HepG2 (cell line): Measurements from ENCODE around the gene TMEM198. TPM values are rescaled to one million over a fixed set of nuclear protein-coding genes. Genes with fewer than 3 reads are reported as not detected.

Source experiments
- BRF2 ChIP-seq: sonication (generic); formaldehyde crosslinking; IDR thresholded peaks from 2 replicates; pipeline ENCODE4 v1.8.1; 2022; ENCODE audit warnings: mild to moderate bottlenecking, missing genetic modification reagents
- CREM ChIP-seq, 2 experiments: sonication (generic) in 1 of 2; formaldehyde crosslinking in 1 of 2; IDR thresholded peaks; 2 replicates each; pipeline versions ENCODE4 v1.4.0 to v1.6.1; 2016 to 2020; ENCODE audit warnings: antibody characterized with exemption in 1 of 2, mild to moderate bottlenecking in 1 of 2, missing genetic modification reagents in 1 of 2
- FUBP1 ChIP-seq: sonication (generic); formaldehyde crosslinking; IDR thresholded peaks from 2 replicates; pipeline ENCODE4 v1.5.1; 2020; ENCODE audit warnings: missing genetic modification reagents, mild to moderate bottlenecking, borderline replicate concordance
- HMG20A ChIP-seq: IDR thresholded peaks from 2 replicates; pipeline ENCODE4 v1.6.1; 2016; ENCODE audit warnings: borderline replicate concordance
- IKZF5 ChIP-seq: IDR thresholded peaks from 2 replicates; pipeline ENCODE4 v1.6.1; 2018; ENCODE audit warnings: missing genetic modification reagents, mild to moderate bottlenecking, missing compliant biosample characterization
- KDM5A ChIP-seq: fragments of 200-600 bp; sonication (generic); IDR thresholded peaks from 2 replicates; pipeline ENCODE4 v1.7.0; 2018; ENCODE audit warnings: antibody characterized with exemption, mild to moderate bottlenecking, low read length, borderline replicate concordance
- MED1 ChIP-seq: sonication (generic); formaldehyde crosslinking; IDR thresholded peaks from 2 replicates; pipeline ENCODE4 v1.4.0; 2020; ENCODE audit warnings: missing genetic modification reagents
- MXD3 ChIP-seq: IDR thresholded peaks from 2 replicates; pipeline ENCODE4 v1.6.1; 2016; ENCODE audit warnings: mild to moderate bottlenecking, missing biosample characterization, missing genetic modification reagents
- PATZ1 ChIP-seq: sonication (generic); formaldehyde crosslinking; IDR thresholded peaks from 2 replicates; pipeline ENCODE4 v1.4.0; 2020; ENCODE audit warnings: missing genetic modification reagents
- RFXANK ChIP-seq: IDR thresholded peaks from 2 replicates; pipeline ENCODE4 v1.6.1; 2016
- SIX1 ChIP-seq: sonication (generic); formaldehyde crosslinking; IDR thresholded peaks from 2 replicates; pipeline ENCODE4 v1.4.0; 2020; ENCODE audit warnings: missing genetic modification reagents, borderline replicate concordance
- SUZ12 ChIP-seq: fragments of 150-350 bp; IDR thresholded peaks from 2 replicates; pipeline ENCODE4 v1.6.1; 2014; ENCODE audit warnings: low read depth, low read length
- TCF7L2 ChIP-seq: IDR thresholded peaks from 2 replicates; pipeline ENCODE4 v1.6.1; 2011; ENCODE audit warnings: mild to moderate bottlenecking, low read depth, low read length, moderate library complexity
- ZBTB21 ChIP-seq: sonication (generic); formaldehyde crosslinking; IDR thresholded peaks from 2 replicates; pipeline ENCODE4 v1.4.0; 2020; ENCODE audit warnings: missing genetic modification reagents
- ZFP36L2 ChIP-seq: sonication (generic); formaldehyde crosslinking; IDR thresholded peaks from 2 replicates; pipeline ENCODE4 v1.4.0; 2020; ENCODE audit warnings: missing genetic modification reagents
- ZFP37 ChIP-seq: sonication (generic); formaldehyde crosslinking; IDR thresholded peaks from 2 replicates; pipeline ENCODE4 v1.4.0; 2020; ENCODE audit warnings: missing genetic modification reagents, borderline replicate concordance
- ZNF260 ChIP-seq: sonication (generic); formaldehyde crosslinking; IDR thresholded peaks from 2 replicates; pipeline ENCODE4 v1.4.0; 2020; ENCODE audit warnings: missing genetic modification reagents, low read depth, mild to moderate bottlenecking, borderline replicate concordance
- ZNF446 ChIP-seq: sonication (generic); formaldehyde crosslinking; IDR thresholded peaks from 2 replicates; pipeline ENCODE4 v1.5.0; 2020; ENCODE audit warnings: mild to moderate bottlenecking, missing genetic modification reagents
- ZNF564 ChIP-seq: sonication (generic); formaldehyde crosslinking; IDR thresholded peaks from 2 replicates; pipeline ENCODE4 v1.8.1; 2023; ENCODE audit warnings: mild to moderate bottlenecking, missing genetic modification reagents
- ZNF709 ChIP-seq: sonication (generic); formaldehyde crosslinking; IDR thresholded peaks from 2 replicates; pipeline ENCODE4 v1.5.0; 2020; ENCODE audit warnings: mild to moderate bottlenecking, missing genetic modification reagents
- polyA plus RNA-seq, 8 experiments: library from polyadenylated mRNA; depleted of rRNA in 3 of 8; stranded (reverse) in 7 of 8; unstranded in 1 of 8; fragments of >200 nt; fragmentation: Illumina TruSeq in 4 of 8; extraction: Trizol in 4 of 8; gene quantifications; 2 replicates each; pipeline versions ENCODE4 v1.2.1 to v1.2.3, GENCODE V29; 2011 to 2016; ENCODE audit warnings: low read depth in 4 of 8, missing spikeins in 1 of 8, mixed read lengths in 1 of 8; ENCODE audit not compliant: insufficient read depth in 1 of 8
- total RNA-seq, 5 experiments: library from RNA; depleted of rRNA; stranded (reverse); fragments of >200 nt; fragmentation: Illumina TruSeq; extraction: Trizol; gene quantifications; 2 replicates each; pipeline ENCODE4 v1.2.3, GENCODE V29; 2016; ENCODE audit warnings: low read depth in 1 of 5

The TMEM198 gene
- total and polyA plus RNA-seq, 2 of the 13 experiments (the other 11 are each of a cell fraction or from before 2014, with no cell fraction given), result 17.3 to 23.5 TPM

- TF ChIP-seq PATZ1 (CRISPR knock-in tag), result peak; percentile 12; the same call in 1 of the 2 replicates
- no peak for TF ChIP-seq HMG20A (CRISPR knock-in tag)
- TF ChIP-seq MXD3 (CRISPR knock-in tag), result no peak
- peak; percentile 20; the same call in 1 of the 2 replicates for TF ChIP-seq ZNF564
- TF ChIP-seq ZNF709 (CRISPR knock-in tag), result 0 out of 2 replicates have a peak, but pooled peaks have one; percentile 66
- TF ChIP-seq ZFP36L2 (CRISPR knock-in tag), result no peak
- 0 out of 2 replicates have a peak, but pooled peaks have one; percentile 32 for TF ChIP-seq MED1 (CRISPR knock-in tag)
- TF ChIP-seq CREM (IDR thresholded peaks at IDR 0.05), result no peak
- no peak for TF ChIP-seq CREM (CRISPR knock-in tag; IDR thresholded peaks at IDR 0.05)
- no peak for TF ChIP-seq IKZF5 (CRISPR knock-in tag)
- no peak for TF ChIP-seq ZBTB21 (CRISPR knock-in tag)
- no peak for TF ChIP-seq SUZ12
- TF ChIP-seq ZFP37 (CRISPR knock-in tag), result no peak; the same call in 1 of the 2 replicates
- 0 out of 2 replicates have a peak, but pooled peaks have one; percentile 54 for TF ChIP-seq BRF2 (CRISPR knock-in tag)
- TF ChIP-seq ZNF260 (CRISPR knock-in tag), result no peak
- no peak for TF ChIP-seq SIX1 (CRISPR knock-in tag)
- TF ChIP-seq TCF7L2, result no peak
- 0 out of 2 replicates have a peak, but pooled peaks have one; percentile 30 for TF ChIP-seq FUBP1 (CRISPR knock-in tag)
- 0 out of 2 replicates have a peak, but pooled peaks have one; percentile 14 for TF ChIP-seq ZNF446 (CRISPR knock-in tag)
- no peak for TF ChIP-seq KDM5A
- TF ChIP-seq RFXANK (CRISPR knock-in tag), result no peak
These were observed 17.6 kb downstream of the TMEM198 start (continued) for GRCh38 chr2:219561179-219562048.
